Measurements from ENCODE around the gene PPP6R2. TPM values are rescaled to one million over a fixed set of nuclear protein-coding genes. Genes with fewer than 3 reads are reported as not detected.

Gene PPP6R2
- total and polyA plus RNA-seq, 2 donors (not counting 3 experiments of a cell fraction or from before 2014, with no cell fraction given): 38.6 to 54.6 TPM

GRCh38 chr22:50439314-50439870 lies 96.3 kb downstream of the PPP6R2 start:
- FAIRE-seq (no peak), DNase-seq (ENCODE audit: low read depth, low spot score) (no peak)
- H3K9me1 ChIP-seq (replicated peaks; ENCODE audit: control insufficient read depth, extremely low read depth, insufficient read depth, low read length): no peaks in the 10 kb centered on the region
- H3K36me3 ChIP-seq (ENCODE audit: control insufficient read depth in 2 of 2, extremely low read depth in 1 of 2, insufficient read depth in 2 of 2, low read length in 2 of 2): peaks cover 0 to 44% of the 10 kb centered on the region in 2 experiments
- no peak overlapping the region for H2AFZ ChIP-seq (ENCODE audit: low read depth, low read length)
- BruUV-seq (replicated peaks): no TSS peak
- H4K20me1 ChIP-seq (replicated peaks; ENCODE audit: control insufficient read depth, extremely low read depth, insufficient read depth, low read length): no peaks in the 10 kb centered on the region
- H3K9me3 ChIP-seq (replicated peaks; ENCODE audit: control insufficient read depth, insufficient read depth, low read length): no peaks in the 10 kb centered on the region
- intact Hi-C loops (cut with micrococcal nuclease): no loop called here
- no peaks in the 10 kb centered on the region for H3K27me3 ChIP-seq (ENCODE audit: control insufficient read depth in 2 of 2, insufficient read depth in 2 of 2, low read length in 2 of 2)
- H3K4me2 ChIP-seq (ENCODE audit: insufficient read depth, low read length): no peak overlapping the region
- dilution Hi-C loops (cut with MboI; ENCODE audit: extremely low pct_ligation_motif_present, low sequenced_read_pairs): no loop called here
- no peak for TF ChIP-seq GATA2 (IDR thresholded peaks at IDR 0.05; ENCODE audit: insufficient read depth, insufficient read length, low read depth, low read length)
- TF ChIP-seq MYC (IDR thresholded peaks at IDR 0.05; ENCODE audit: low read depth, low read length): no peak
- TF ChIP-seq EZH2 (IDR thresholded peaks at IDR 0.05; ENCODE audit: borderline replicate concordance, low read depth, low read length, severe bottlenecking): no peak
- no peak for TF ChIP-seq POLR2A (IDR thresholded peaks at IDR 0.05; ENCODE audit: low read depth, low read length)
- H3K9ac ChIP-seq (replicated peaks; ENCODE audit: extremely low read depth, insufficient read depth, low read length): no peak overlapping the region
- H3K4me3 ChIP-seq (replicated peaks in 1 of 3; ENCODE audit: insufficient read depth in 1 of 3, low read depth in 1 of 3, low read length in 3 of 3): no peak overlapping the region
- no peak overlapping the region for H3K27ac ChIP-seq (ENCODE audit: insufficient read depth, low read depth, low read length)
- no peaks in the 10 kb centered on the region for H3K4me1 ChIP-seq (ENCODE audit: control insufficient read depth, extremely low read depth, insufficient read depth, low read length)
- POLR2A ChIA-PET: no interaction called here
- CTCF ChIA-PET: interaction anchor here (1.1 kb wide), 1 partner anchor 13 kb away, joined by 3 read pairs; no protein-coding TSS in a partner anchor
- no peaks in the 10 kb centered on the region for H3K79me2 ChIP-seq (ENCODE audit: control insufficient read depth, insufficient read depth, low read length)

- CTCF ChIA-PET: interaction anchor here (1.1 kb wide), 1 partner anchor 12 kb away, joined by 3 read pairs; no protein-coding TSS in a partner anchor
- intact Hi-C loops (cut with micrococcal nuclease): no loop called here
Observed at GRCh38 chr22:50439871-50440331, 96.8 kb downstream of the PPP6R2 start.

More at GRCh38 chr22:50439871-50440331, 96.8 kb downstream of the PPP6R2 start:
- FAIRE-seq (no peak), DNase-seq (ENCODE audit: low read depth, low spot score) (no peak)
- no TSS peak for BruUV-seq (replicated peaks)
- peaks cover 0 to 46% of the 10 kb centered on the region in 2 experiments for H3K36me3 ChIP-seq (ENCODE audit: control insufficient read depth in 2 of 2, extremely low read depth in 1 of 2, insufficient read depth in 2 of 2, low read length in 2 of 2)
- H3K27me3 ChIP-seq (ENCODE audit: control insufficient read depth in 2 of 2, insufficient read depth in 2 of 2, low read length in 2 of 2): no peaks in the 10 kb centered on the region
- dilution Hi-C loops (cut with MboI; ENCODE audit: extremely low pct_ligation_motif_present, low sequenced_read_pairs): no loop called here
- no peak overlapping the region for H3K4me3 ChIP-seq (replicated peaks in 1 of 3; ENCODE audit: insufficient read depth in 1 of 3, low read depth in 1 of 3, low read length in 3 of 3)
- H3K4me2 ChIP-seq (ENCODE audit: insufficient read depth, low read length): no peak overlapping the region
- no peak overlapping the region for H2AFZ ChIP-seq (ENCODE audit: low read depth, low read length)
- POLR2A ChIA-PET: no interaction called here
- H4K20me1 ChIP-seq (replicated peaks; ENCODE audit: control insufficient read depth, extremely low read depth, insufficient read depth, low read length): no peaks in the 10 kb centered on the region
- H3K27ac ChIP-seq (ENCODE audit: insufficient read depth, low read depth, low read length): no peak overlapping the region
- H3K9ac ChIP-seq (replicated peaks; ENCODE audit: extremely low read depth, insufficient read depth, low read length): no peak overlapping the region
- H3K9me3 ChIP-seq (replicated peaks; ENCODE audit: control insufficient read depth, insufficient read depth, low read length): no peaks in the 10 kb centered on the region
- peaks cover 4% of the 10 kb centered on the region for H3K4me1 ChIP-seq (ENCODE audit: control insufficient read depth, extremely low read depth, insufficient read depth, low read length)
- TF ChIP-seq JUN (IDR thresholded peaks at IDR 0.05; ENCODE audit: borderline replicate concordance, insufficient read depth, insufficient read length, low read depth): no peak
- H3K9me1 ChIP-seq (replicated peaks; ENCODE audit: control insufficient read depth, extremely low read depth, insufficient read depth, low read length): no peaks in the 10 kb centered on the region
- no peaks in the 10 kb centered on the region for H3K79me2 ChIP-seq (ENCODE audit: control insufficient read depth, insufficient read depth, low read length)
